OCI-LY7 (cell line): ENCODE data around the gene TRPV6.

Experiments used
- CTCF ChIP-seq: fragments of 200-600 bp; sonication (generic); conservative IDR thresholded peaks from 2 replicates; pipeline ENCODE4 v1.5.1; 2014; ENCODE audit warnings: mild to moderate bottlenecking, antibody characterized with exemption, low read length, moderate library complexity, mixed read lengths
- EZH2phosphoT487 ChIP-seq: fragments of 200-600 bp; sonication (generic); IDR thresholded peaks from 2 replicates; pipeline ENCODE4 v1.6.1; 2018; ENCODE audit warnings: low read depth, borderline replicate concordance, mild to moderate bottlenecking, mixed run types, antibody characterized with exemption, low read length, moderate library complexity, mixed read lengths

DNA sequence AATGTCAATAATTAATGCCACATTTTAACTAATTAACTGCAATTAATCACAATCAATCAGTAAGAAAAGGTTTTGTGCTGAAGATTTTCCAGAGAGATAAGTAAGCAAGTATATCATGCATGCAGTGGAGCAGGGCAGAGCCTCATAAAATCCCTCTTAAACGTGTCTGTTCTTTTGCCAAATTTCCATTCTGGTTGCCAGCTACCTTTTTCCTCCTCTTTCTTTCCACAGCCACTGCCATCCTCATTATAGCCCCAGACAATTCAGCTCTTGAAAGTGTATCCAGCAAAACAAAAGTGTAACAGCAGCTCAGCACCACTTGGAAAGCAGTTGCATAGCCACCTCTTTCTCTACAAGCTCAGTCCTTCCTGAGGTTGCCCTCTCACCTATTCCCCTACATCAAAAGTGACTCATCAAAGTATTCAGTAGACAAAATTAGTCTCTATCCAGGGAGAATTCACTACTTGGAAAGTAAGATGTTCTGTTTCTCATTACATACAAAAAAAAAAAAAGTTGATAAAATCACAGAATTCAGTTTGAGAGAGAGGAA, 57.5 kb downstream of the TRPV6 start:
- TF ChIP-seq CTCF: no peak
- TF ChIP-seq EZH2phosphoT487: no peak
